Chondrocyte (in vitro differentiated cells): ENCODE results near the gene MTG1. TPM values are rescaled to one million over a fixed set of nuclear protein-coding genes. Genes with fewer than 3 reads are reported as not detected.
A peak's percentile ranks its signal among the peaks of the same experiment; 100 is the strongest.
"Not testable (repeated sequence)": the region's sequence is repeated elsewhere in the genome, so short reads cannot be mapped to it uniquely, and the experiment has no call there.

Source experiments
- DNase-seq: peaks from one replicate; pipeline ENCODE4 v3.0.0; 2021; ENCODE audit warnings: mixed read lengths, low spot score
- H3K27ac Mint-ChIP-seq: one replicate; pipeline ENCODE4 v1.8.0; 2021; ENCODE audit warnings: mild to moderate bottlenecking, moderate library complexity, mixed read lengths; ENCODE audit not compliant: unreplicated experiment
- H3K27me3 Mint-ChIP-seq: 2 replicates; pipeline ENCODE4 v1.8.0; 2021; ENCODE audit warnings: low read depth, mixed read lengths
- H3K36me3 Mint-ChIP-seq: 2 replicates; pipeline ENCODE4 v1.8.0; 2021; ENCODE audit warnings: low read depth, mixed read lengths
- H3K4me1 Mint-ChIP-seq: 2 replicates; pipeline ENCODE4 v1.8.0; 2021; ENCODE audit warnings: low read depth, mild to moderate bottlenecking, mixed read lengths
- H3K4me3 Mint-ChIP-seq: one replicate; pipeline ENCODE4 v1.8.0; 2021; ENCODE audit warnings: mild to moderate bottlenecking, moderate library complexity, mixed read lengths; ENCODE audit not compliant: unreplicated experiment
- H3K9me3 Mint-ChIP-seq: 2 replicates; pipeline ENCODE4 v1.8.0; 2021; ENCODE audit warnings: low read depth, mixed read lengths
- CTCF ChIP-seq: fragments of 200-600 bp; sonication (generic); IDR thresholded peaks from 2 replicates; pipeline ENCODE4 v1.5.0; 2021; ENCODE audit warnings: antibody characterized with exemption, mild to moderate bottlenecking, moderate library complexity
- microRNA-seq: library from miRNA; unstranded; fragments of <30 nt; microRNA quantifications from one replicate; pipeline ENCODE4 v1.2.0, GENCODE V29; 2020; ENCODE audit warnings: borderline number of aligned reads
- total RNA-seq: library from RNA; stranded (reverse); gene quantifications from 3 replicates; pipeline ENCODE4 v1.2.1, GENCODE V29; 2021

The MTG1 gene
- total RNA-seq, 1 donor from 2014 or later = 36.7 TPM

GRCh38 chr10:133466683-133467275, 72.8 kb downstream of the MTG1 start:
- H3K36me3 Mint-ChIP-seq = peaks cover 21% of the 10 kb centered on the region
- no peaks in the 10 kb centered on the region for H3K4me1 Mint-ChIP-seq
- no peak overlapping the region for H3K4me3 Mint-ChIP-seq
- no peaks in the 10 kb centered on the region for H3K27me3 Mint-ChIP-seq
- no peak for DNase-seq
- no peak overlapping the region for H3K27ac Mint-ChIP-seq
- peaks cover 15% of the 10 kb centered on the region for H3K9me3 Mint-ChIP-seq
- no peak for TF ChIP-seq CTCF

GRCh38 chr10:133467286-133467911, 73.4 kb downstream of the MTG1 start:
- Mint-ChIP-seq H3K27ac (no peak overlapping the region), H3K4me1 (no peaks in the 10 kb centered on the region), H3K27me3 (no peaks in the 10 kb centered on the region), H3K4me3 (no peak overlapping the region), H3K36me3 (peaks cover 21% of the 10 kb centered on the region), H3K9me3 (peaks cover 15% of the 10 kb centered on the region)
- no peak for TF ChIP-seq CTCF
- DNase-seq = peak; percentile 72

GRCh38 chr10:133469205-133469604, 75.2 kb downstream of the MTG1 start:
- not testable (repeated sequence) for H3K4me3 Mint-ChIP-seq, H3K9me3 Mint-ChIP-seq, H3K27me3 Mint-ChIP-seq, H3K27ac Mint-ChIP-seq, H3K4me1 Mint-ChIP-seq, DNase-seq
- H3K36me3 Mint-ChIP-seq = peaks cover 24% of the 10 kb centered on the region

- no peak for DNase-seq
- peaks cover 5% of the 10 kb centered on the region for H3K9me3 Mint-ChIP-seq
- H3K27me3 Mint-ChIP-seq = no peaks in the 10 kb centered on the region
- no peak overlapping the region for H3K27ac Mint-ChIP-seq
- no peak for TF ChIP-seq CTCF
- no peaks in the 10 kb centered on the region for H3K4me1 Mint-ChIP-seq
- H3K4me3 Mint-ChIP-seq = no peak overlapping the region
- peaks cover 24% of the 10 kb centered on the region for H3K36me3 Mint-ChIP-seq
Observed at GRCh38 chr10:133471300-133472109, 77.5 kb downstream of the MTG1 start.

Small RNA genes within 50 kb of the gene (microRNA-seq; reads per million reads assigned to microRNA genes)
- 5.5 reads per million, percentile 4 among the genes with 10 or more reads in this experiment for gene MIR3944

Other genes with a start within 250 kb of the MTG1 start
- gene KNDC1, start 233.9 kb upstream of the MTG1 start, total RNA-seq = 0.24 to 0.72 TPM (median 0.55 TPM) in 3 replicates
- not detected in 3 replicates for gene UTF1, start 163.9 kb upstream of the MTG1 start, total RNA-seq
- not detected in 3 replicates for gene VENTX, start 156.3 kb upstream of the MTG1 start, total RNA-seq
- gene ADAM8, start 117.3 kb upstream of the MTG1 start, total RNA-seq = 1.3 to 3.2 TPM (median 2.3 TPM) in 3 replicates
- 53.2 to 56.2 TPM (median 54.9 TPM) in 3 replicates for gene TUBGCP2, start 85.3 kb upstream of the MTG1 start, total RNA-seq
- gene ZNF511, start 85.2 kb upstream of the MTG1 start, total RNA-seq = 25.6 to 33.0 TPM (median 32.7 TPM) in 3 replicates
- 7.3 to 13.5 TPM (median 8.9 TPM) in 3 replicates for gene CALY, start 57.3 kb upstream of the MTG1 start, total RNA-seq
- gene PRAP1, start 46.8 kb upstream of the MTG1 start, total RNA-seq = not detected in 3 replicates
- gene FUOM, start 36.1 kb upstream of the MTG1 start, total RNA-seq = 29.9 to 34.4 TPM (median 32.2 TPM) in 3 replicates
- 57.6 to 67.8 TPM (median 58.9 TPM) in 3 replicates for gene ECHS1, start 20.8 kb upstream of the MTG1 start, total RNA-seq
- gene PAOX, start 14.9 kb upstream of the MTG1 start, total RNA-seq = 5.9 to 7.6 TPM (median 6.3 TPM) in 3 replicates
- 2.4 to 7.3 TPM (median 6.5 TPM) in 3 replicates for gene SPRN, start 30.5 kb downstream of the MTG1 start, total RNA-seq
- 2.2 to 6.6 TPM (median 2.4 TPM) in 3 replicates for gene SCART1, start 59.8 kb downstream of the MTG1 start, total RNA-seq
- 2.7 to 6.3 TPM (median 2.7 TPM) in 3 replicates for gene CYP2E1, start 133.2 kb downstream of the MTG1 start, total RNA-seq
- 0.27 TPM in 1 of 3 replicates, not detected in the others for gene SYCE1, start 171.4 kb downstream of the MTG1 start, total RNA-seq
- not detected in 3 replicates for gene FRG2B, start 232.6 kb downstream of the MTG1 start, total RNA-seq